ENCODE measurements around the gene ZNF211.

ZNF211 gene

GRCh38 chr19:57655443-57655842 is 22.5 kb downstream of the ZNF211 start:
- H3K23ac ChIP-seq (ENCODE audit: low read length in 2 of 2) = no peak overlapping the region
- no peak overlapping the region for H2BK12ac ChIP-seq (ENCODE audit: low read length in 2 of 2)
- DNase-seq = no peak
- no peak overlapping the region for H2BK120ac ChIP-seq (ENCODE audit: low read depth, low read length)
- H3K4me2 ChIP-seq (ENCODE audit: low read length, poor library complexity, severe bottlenecking) = no peak overlapping the region
- no peak overlapping the region for H3K18ac ChIP-seq (ENCODE audit: low read depth in 1 of 2, low read length in 2 of 2)
- H4K91ac ChIP-seq (ENCODE audit: low read length) = no peak overlapping the region
- no peak overlapping the region for H3K4ac ChIP-seq (ENCODE audit: low read depth in 1 of 2, low read length in 2 of 2)
- H2BK5ac ChIP-seq (ENCODE audit: low read depth, low read length, poor library complexity, severe bottlenecking) = no peak overlapping the region
- WGBS = 87% methylated on average over 1 of the region's 1 CpG
- no peak overlapping the region for H3K4me3 ChIP-seq (ENCODE audit: insufficient read depth in 1 of 2, low read depth in 1 of 2, low read length in 2 of 2)
- no peak overlapping the region for H3K27ac ChIP-seq (ENCODE audit: low read length, poor library complexity, severe bottlenecking)
- H3K9me3 ChIP-seq (ENCODE audit: control insufficient read depth, low read length) = peaks cover 14% of the 10 kb centered on the region
- no peak overlapping the region for H2BK15ac ChIP-seq (ENCODE audit: low read depth, poor library complexity, severe bottlenecking)
- H3K36me3 ChIP-seq (ENCODE audit: control insufficient read depth in 1 of 2, insufficient read depth in 2 of 2, low read depth in 1 of 2, low read length in 2 of 2) = no peaks in the 10 kb centered on the region
- H2AFZ ChIP-seq (ENCODE audit: low read depth, low read length) = no peak overlapping the region
- H3K79me1 ChIP-seq (replicated peaks; ENCODE audit: low read length, poor library complexity, severe bottlenecking) = no peaks in the 10 kb centered on the region
- H3K27me3 ChIP-seq (ENCODE audit: control insufficient read depth in 1 of 2, insufficient read depth in 1 of 2, low read length in 2 of 2) = peaks cover under 1 to 5% of the 10 kb centered on the region in 2 experiments
- H3K9ac ChIP-seq (ENCODE audit: low read length) = no peak overlapping the region
- no peaks in the 10 kb centered on the region for H3K4me1 ChIP-seq (ENCODE audit: control insufficient read depth, insufficient read depth, low read depth, low read length)
- H3K14ac ChIP-seq (ENCODE audit: low read length in 2 of 2) = no peak overlapping the region
- H4K8ac ChIP-seq (ENCODE audit: low read length) = no peak overlapping the region
- H2AK5ac ChIP-seq (ENCODE audit: low read length, severe bottlenecking) = no peak overlapping the region

- H4K8ac ChIP-seq (ENCODE audit: low read length) = no peak overlapping the region
- no peak overlapping the region for H2BK120ac ChIP-seq (ENCODE audit: low read depth, low read length)
- H3K4ac ChIP-seq (ENCODE audit: low read depth in 1 of 2, low read length in 2 of 2) = no peak overlapping the region
- H3K4me3 ChIP-seq (ENCODE audit: insufficient read depth in 1 of 2, low read depth in 1 of 2, low read length in 2 of 2) = no peak overlapping the region
- no CpG with 5 or more reads among the region's 1 CpG for WGBS
- no peaks in the 10 kb centered on the region for H3K4me1 ChIP-seq (ENCODE audit: control insufficient read depth, insufficient read depth, low read depth, low read length)
- DNase-seq = no peak
- H3K27me3 ChIP-seq (ENCODE audit: control insufficient read depth in 1 of 2, insufficient read depth in 1 of 2, low read length in 2 of 2) = peaks cover 4 to 5% of the 10 kb centered on the region in 2 experiments
- H3K14ac ChIP-seq (ENCODE audit: low read length in 2 of 2) = no peak overlapping the region
- no peak overlapping the region for H2AK5ac ChIP-seq (ENCODE audit: low read length, severe bottlenecking)
- no peak overlapping the region for H4K91ac ChIP-seq (ENCODE audit: low read length)
- H2BK15ac ChIP-seq (ENCODE audit: low read depth, poor library complexity, severe bottlenecking) = no peak overlapping the region
- H3K9ac ChIP-seq (ENCODE audit: low read length) = no peak overlapping the region
- no peak overlapping the region for H3K18ac ChIP-seq (ENCODE audit: low read depth in 1 of 2, low read length in 2 of 2)
- no peak overlapping the region for H2BK12ac ChIP-seq (ENCODE audit: low read length in 2 of 2)
- no peak overlapping the region for H3K4me2 ChIP-seq (ENCODE audit: low read length, poor library complexity, severe bottlenecking)
- H3K36me3 ChIP-seq (ENCODE audit: control insufficient read depth in 1 of 2, insufficient read depth in 2 of 2, low read depth in 1 of 2, low read length in 2 of 2) = no peaks in the 10 kb centered on the region
- no peak overlapping the region for H2AFZ ChIP-seq (ENCODE audit: low read depth, low read length)
- H3K23ac ChIP-seq (ENCODE audit: low read length in 2 of 2) = no peak overlapping the region
- no peaks in the 10 kb centered on the region for H3K79me1 ChIP-seq (replicated peaks; ENCODE audit: low read length, poor library complexity, severe bottlenecking)
- peaks cover 14% of the 10 kb centered on the region for H3K9me3 ChIP-seq (ENCODE audit: control insufficient read depth, low read length)
- H2BK5ac ChIP-seq (ENCODE audit: low read depth, low read length, poor library complexity, severe bottlenecking) = no peak overlapping the region
- no peak overlapping the region for H3K27ac ChIP-seq (ENCODE audit: low read length, poor library complexity, severe bottlenecking)
These were observed 23.4 kb downstream of the ZNF211 start for GRCh38 chr19:57656346-57656745.

GRCh38 chr19:57664269-57665127 is 31.5 kb downstream of the ZNF211 start:
- Histone ChIP-seq H3K23ac (ENCODE audit: low read length in 2 of 2) (no peak overlapping the region), H2AK5ac (ENCODE audit: low read length, severe bottlenecking) (no peak overlapping the region), H3K4me1 (ENCODE audit: control insufficient read depth, insufficient read depth, low read depth, low read length) (peaks cover 9% of the 10 kb centered on the region), H3K14ac (ENCODE audit: low read length in 2 of 2) (no peak overlapping the region), H3K9me3 (ENCODE audit: control insufficient read depth, low read length) (no peaks in the 10 kb centered on the region), H2BK5ac (ENCODE audit: low read depth, low read length, poor library complexity, severe bottlenecking) (no peak overlapping the region), H3K18ac (ENCODE audit: low read depth in 1 of 2, low read length in 2 of 2) (peak overlapping the region; percentile 52 to 85), H3K79me1 (replicated peaks; ENCODE audit: low read length, poor library complexity, severe bottlenecking) (no peaks in the 10 kb centered on the region), H2AFZ (ENCODE audit: low read depth, low read length) (peak overlapping the region; percentile 73), H3K27me3 (ENCODE audit: control insufficient read depth in 1 of 2, insufficient read depth in 1 of 2, low read length in 2 of 2) (peaks cover 4 to 5% of the 10 kb centered on the region in 2 experiments), H3K4ac (ENCODE audit: low read depth in 1 of 2, low read length in 2 of 2) (peak overlapping the region in 1 of 2 experiments; percentile 44), H3K27ac (ENCODE audit: low read length, poor library complexity, severe bottlenecking) (peak overlapping the region; percentile 38), H2BK120ac (ENCODE audit: low read depth, low read length) (no peak overlapping the region), H2BK15ac (ENCODE audit: low read depth, poor library complexity, severe bottlenecking) (peak overlapping the region; percentile 87), H4K8ac (ENCODE audit: low read length) (peak overlapping the region; percentile 80), H3K4me3 (ENCODE audit: insufficient read depth in 1 of 2, low read depth in 1 of 2, low read length in 2 of 2) (peak overlapping the region; percentile 64 to 75), H3K4me2 (ENCODE audit: low read length, poor library complexity, severe bottlenecking) (peak overlapping the region; percentile 67), H3K36me3 (ENCODE audit: control insufficient read depth in 1 of 2, insufficient read depth in 2 of 2, low read depth in 1 of 2, low read length in 2 of 2) (no peaks in the 10 kb centered on the region), H4K91ac (ENCODE audit: low read length) (no peak overlapping the region), H2BK12ac (ENCODE audit: low read length in 2 of 2) (peak overlapping the region in 1 of 2 experiments; percentile 59), H3K9ac (ENCODE audit: low read length) (peak overlapping the region; percentile 75)
- WGBS = 4% methylated on average over 49 of the region's 64 CpGs
- DNase-seq = peak; percentile 66

GRCh38 chr19:57665261-57665806 is 32.4 kb downstream of the ZNF211 start:
- WGBS = 92% methylated on average over 8 of the region's 9 CpGs

More at GRCh38 chr19:57665261-57665806, 32.4 kb downstream of the ZNF211 start:
- H3K4me1 ChIP-seq (ENCODE audit: control insufficient read depth, insufficient read depth, low read depth, low read length) = peaks cover 9% of the 10 kb centered on the region
- H4K91ac ChIP-seq (ENCODE audit: low read length) = no peak overlapping the region
- no peak for DNase-seq
- H3K36me3 ChIP-seq (ENCODE audit: control insufficient read depth in 1 of 2, insufficient read depth in 2 of 2, low read depth in 1 of 2, low read length in 2 of 2) = no peaks in the 10 kb centered on the region
- no peak overlapping the region for H4K8ac ChIP-seq (ENCODE audit: low read length)
- no peak overlapping the region for H3K4me2 ChIP-seq (ENCODE audit: low read length, poor library complexity, severe bottlenecking)
- H2BK5ac ChIP-seq (ENCODE audit: low read depth, low read length, poor library complexity, severe bottlenecking) = no peak overlapping the region
- no peak overlapping the region for H3K18ac ChIP-seq (ENCODE audit: low read depth in 1 of 2, low read length in 2 of 2)
- no peak overlapping the region for H3K27ac ChIP-seq (ENCODE audit: low read length, poor library complexity, severe bottlenecking)
- H3K79me1 ChIP-seq (replicated peaks; ENCODE audit: low read length, poor library complexity, severe bottlenecking) = no peaks in the 10 kb centered on the region
- H2BK15ac ChIP-seq (ENCODE audit: low read depth, poor library complexity, severe bottlenecking) = no peak overlapping the region
- no peak overlapping the region for H3K9ac ChIP-seq (ENCODE audit: low read length)
- no peak overlapping the region for H2AK5ac ChIP-seq (ENCODE audit: low read length, severe bottlenecking)
- H2BK12ac ChIP-seq (ENCODE audit: low read length in 2 of 2) = no peak overlapping the region
- H2AFZ ChIP-seq (ENCODE audit: low read depth, low read length) = no peak overlapping the region
- H3K23ac ChIP-seq (ENCODE audit: low read length in 2 of 2) = no peak overlapping the region
- no peak overlapping the region for H2BK120ac ChIP-seq (ENCODE audit: low read depth, low read length)
- H3K14ac ChIP-seq (ENCODE audit: low read length in 2 of 2) = no peak overlapping the region
- H3K4me3 ChIP-seq (ENCODE audit: insufficient read depth in 1 of 2, low read depth in 1 of 2, low read length in 2 of 2) = no peak overlapping the region
- no peak overlapping the region for H3K4ac ChIP-seq (ENCODE audit: low read depth in 1 of 2, low read length in 2 of 2)
- H3K9me3 ChIP-seq (ENCODE audit: control insufficient read depth, low read length) = no peaks in the 10 kb centered on the region
- H3K27me3 ChIP-seq (ENCODE audit: control insufficient read depth in 1 of 2, insufficient read depth in 1 of 2, low read length in 2 of 2) = peaks cover 0 to 4% of the 10 kb centered on the region in 2 experiments
